ENCODE results near the gene PLCB4.

Gene PLCB4

GRCh38 chr20:9196110-9196509, 127.2 kb downstream of the PLCB4 start:
- in situ Hi-C loops (cut with MboI; ENCODE audit: low pct_unique_long_range_greater_than_20kb, low sequenced_read_pairs, unreplicated experiment), result no loop called here
- no peak for TF ChIP-seq CTCF (IDR thresholded peaks at IDR 0.05; ENCODE audit: extremely low read depth, insufficient read depth, missing control alignments)
- no peak for DNase-seq (ENCODE audit: low spot score)

- in situ Hi-C loops (cut with MboI; ENCODE audit: low pct_unique_long_range_greater_than_20kb, low sequenced_read_pairs, unreplicated experiment), result no loop called here
- DNase-seq (ENCODE audit: low spot score), result no peak
- no peak for TF ChIP-seq CTCF (IDR thresholded peaks at IDR 0.05; ENCODE audit: extremely low read depth, insufficient read depth, missing control alignments)
These were observed 129.6 kb downstream of the PLCB4 start for GRCh38 chr20:9198460-9198859.

- no peak for DNase-seq (ENCODE audit: low spot score)
- in situ Hi-C loops (cut with MboI; ENCODE audit: low pct_unique_long_range_greater_than_20kb, low sequenced_read_pairs, unreplicated experiment), result no loop called here
- TF ChIP-seq CTCF (IDR thresholded peaks at IDR 0.05; ENCODE audit: extremely low read depth, insufficient read depth, missing control alignments), result no peak
These were observed 131.3 kb downstream of the PLCB4 start for GRCh38 chr20:9200196-9200595.

DNA sequence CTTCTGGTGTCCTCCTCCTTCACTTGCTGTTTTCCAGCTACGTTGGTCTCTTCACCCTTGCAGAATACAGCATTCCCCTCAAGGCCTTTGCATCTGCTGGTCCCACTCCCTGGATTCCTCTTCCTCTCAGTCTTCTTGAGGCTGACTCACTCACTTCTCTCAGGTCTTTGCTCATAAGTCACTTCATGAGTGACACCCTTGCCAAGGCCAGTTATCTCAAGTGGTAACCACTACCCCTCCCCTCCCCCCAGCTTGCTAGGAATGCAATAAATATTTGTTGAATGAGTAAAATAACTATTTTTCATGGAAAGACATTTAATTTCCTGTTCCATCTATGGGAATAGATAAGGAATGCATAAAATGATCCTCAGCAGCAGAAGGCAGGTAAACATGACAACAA, 131.7 kb downstream of the PLCB4 start:
- in situ Hi-C loops (cut with MboI; ENCODE audit: low pct_unique_long_range_greater_than_20kb, low sequenced_read_pairs, unreplicated experiment), result no loop called here
- no peak for DNase-seq (ENCODE audit: low spot score)
- TF ChIP-seq CTCF (IDR thresholded peaks at IDR 0.05; ENCODE audit: extremely low read depth, insufficient read depth, missing control alignments), result no peak

DNA sequence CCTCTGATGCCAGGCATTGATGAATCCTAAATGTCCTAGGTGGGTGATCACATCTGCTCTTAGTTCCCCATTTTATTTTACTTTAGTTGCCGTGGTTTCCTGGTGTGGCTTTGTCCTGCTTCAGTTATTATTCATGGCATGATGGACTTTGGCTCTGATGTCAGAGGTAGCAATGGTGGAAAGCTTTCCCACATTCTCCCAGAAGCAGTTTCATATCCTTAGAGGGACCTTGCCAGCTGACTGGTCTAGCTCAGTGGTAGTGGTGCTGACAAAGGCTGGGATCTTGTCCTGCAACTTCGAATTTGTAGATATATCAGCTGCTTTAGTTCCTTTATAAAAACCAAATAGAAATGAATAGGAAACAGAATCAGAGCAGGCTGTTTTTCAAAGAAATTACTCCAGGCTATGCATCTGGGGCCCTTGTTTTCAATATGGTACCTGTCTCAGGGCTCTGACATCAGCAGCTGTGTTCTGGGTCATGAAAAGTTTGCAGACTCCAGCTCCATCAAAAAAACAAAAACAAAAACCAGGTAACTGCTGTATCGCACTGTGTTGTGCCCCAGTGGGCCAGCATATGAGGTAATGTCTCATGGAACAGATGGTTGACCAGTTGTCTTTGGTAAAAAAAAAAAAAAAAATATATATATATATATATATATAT, 133.7 kb downstream of the PLCB4 start:
- DNase-seq (ENCODE audit: low spot score), result no peak
- TF ChIP-seq CTCF (IDR thresholded peaks at IDR 0.05; ENCODE audit: extremely low read depth, insufficient read depth, missing control alignments), result no peak

DNA sequence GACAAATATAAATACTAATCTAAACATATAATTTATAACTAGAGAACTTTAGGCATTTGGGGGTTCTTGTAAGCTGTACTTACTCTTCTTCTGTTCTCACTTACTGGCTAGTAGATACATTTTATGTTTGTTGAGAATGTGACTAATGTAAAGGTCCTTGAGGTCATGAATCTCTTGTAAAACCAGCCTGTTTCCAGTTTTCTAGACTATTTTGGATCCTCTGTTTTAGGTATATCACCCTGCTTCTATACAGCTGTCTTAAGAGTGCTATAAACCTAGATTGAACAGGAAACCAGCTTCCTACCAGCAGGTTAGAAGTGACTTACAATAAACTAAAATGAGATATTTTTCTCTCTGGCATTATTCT, 134.2 kb downstream of the PLCB4 start:
- in situ Hi-C loops (cut with MboI; ENCODE audit: low pct_unique_long_range_greater_than_20kb, low sequenced_read_pairs, unreplicated experiment), result no loop called here
- no peak for DNase-seq (ENCODE audit: low spot score)
- no peak for TF ChIP-seq CTCF (IDR thresholded peaks at IDR 0.05; ENCODE audit: extremely low read depth, insufficient read depth, missing control alignments)

More for the DNA sequence above, 133.7 kb downstream of the PLCB4 start:
- in situ Hi-C loops (cut with MboI; ENCODE audit: low pct_unique_long_range_greater_than_20kb, low sequenced_read_pairs, unreplicated experiment), result no loop called here

Data from GM13977 (cell line).